Dermis microvascular lymphatic vessel endothelial cell (primary cell): ENCODE data around the gene PRCD. TPM values are rescaled to one million over a fixed set of nuclear protein-coding genes. Genes with fewer than 3 reads are reported as not detected.

Experiments used
- DNase-seq, 2 donors: peaks; one replicate each; pipeline versions ENCODE4 v3.0.0 to v3.0.0-alpha.2; 2010; ENCODE audit warnings: low read depth in 2 of 2
- total RNA-seq: library from RNA; depleted of rRNA; stranded (reverse); fragments of >200 nt; gene quantifications from 2 replicates; pipeline ENCODE4 v1.2.1, GENCODE V29; 2014

Gene PRCD
- total RNA-seq, 1 donor from 2014 or later: 0.39 TPM

DNA sequence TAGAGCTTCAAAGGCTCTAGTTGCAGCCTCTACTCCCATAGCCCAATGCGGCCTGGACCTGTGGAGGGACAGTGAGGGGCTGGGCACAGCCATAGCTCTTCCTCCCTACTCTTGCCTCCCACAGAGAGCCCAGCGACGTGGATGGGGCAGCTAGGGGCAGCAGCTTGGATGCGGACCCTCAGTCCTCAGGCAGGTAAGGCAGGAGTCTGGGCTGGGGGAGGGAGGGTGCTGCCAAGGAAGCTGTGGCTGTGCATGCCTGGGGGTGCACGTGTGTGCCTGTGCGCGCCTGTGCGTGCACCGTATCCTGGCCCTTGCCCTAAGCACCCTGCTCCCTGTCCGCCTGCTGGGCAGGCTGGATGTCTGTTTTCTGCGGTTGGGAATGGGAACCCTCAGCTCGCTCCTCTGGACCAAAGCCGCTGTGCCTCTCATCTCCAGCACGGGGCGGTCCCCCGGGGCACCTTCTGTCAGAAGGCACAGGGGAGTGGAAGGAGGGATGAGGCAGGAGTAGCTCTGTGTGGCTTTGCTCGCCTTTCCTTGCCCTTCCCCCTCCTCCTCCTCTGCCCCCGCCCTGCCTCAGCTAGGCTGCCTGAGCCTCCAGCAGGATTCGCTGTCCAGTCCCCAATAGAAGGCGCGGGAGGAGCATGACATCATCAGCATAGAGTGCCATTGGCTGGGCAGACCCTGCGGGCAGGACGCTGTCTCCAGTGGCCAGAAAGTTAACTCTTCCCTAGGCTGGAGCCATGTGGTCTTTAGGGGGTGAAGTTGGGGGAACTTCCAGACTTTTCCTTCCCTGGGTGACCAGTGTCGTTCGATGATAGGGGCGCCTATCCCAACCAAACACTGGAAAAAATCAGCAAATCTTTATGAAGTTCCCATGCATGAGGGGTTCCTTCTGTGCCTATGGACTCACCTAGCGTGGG, 797 bp downstream of the PRCD start:
- DNase-seq: peak; percentile 80 to 93

DNA sequence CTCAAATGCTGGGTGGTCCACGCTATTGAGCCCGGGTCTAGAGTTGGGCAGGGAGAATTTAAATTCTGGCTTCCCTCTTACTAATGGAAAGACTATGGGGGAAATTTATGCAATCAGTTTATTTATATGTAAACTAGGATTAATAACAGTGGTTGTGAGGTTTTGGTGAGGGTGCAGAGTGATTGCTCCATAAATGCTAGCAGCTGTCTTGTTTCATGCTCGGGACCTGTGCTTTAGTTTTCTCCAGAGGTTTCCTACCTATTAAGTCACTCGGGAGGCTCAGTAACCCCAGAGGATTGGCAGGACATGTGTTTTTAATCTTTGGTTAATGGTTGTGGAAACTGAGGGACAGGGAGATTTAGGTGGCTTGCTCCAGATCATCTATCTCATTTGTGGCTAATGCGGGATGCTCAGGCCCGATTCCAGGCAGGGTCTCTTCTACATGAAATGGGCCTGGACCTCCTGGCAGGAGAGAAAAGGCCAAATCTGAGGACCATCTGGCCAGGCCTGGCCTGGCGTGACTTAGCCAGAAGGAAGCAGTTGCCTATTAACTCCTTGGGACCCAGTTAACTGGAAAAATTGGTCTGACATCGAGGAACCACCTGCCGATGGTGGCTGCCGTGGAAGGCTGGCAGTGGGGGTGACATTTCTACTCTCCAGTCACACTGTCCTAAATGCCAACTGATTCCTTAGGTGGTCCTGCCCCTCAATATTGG, 2.1 kb downstream of the PRCD start:
- DNase-seq: no peak

DNA sequence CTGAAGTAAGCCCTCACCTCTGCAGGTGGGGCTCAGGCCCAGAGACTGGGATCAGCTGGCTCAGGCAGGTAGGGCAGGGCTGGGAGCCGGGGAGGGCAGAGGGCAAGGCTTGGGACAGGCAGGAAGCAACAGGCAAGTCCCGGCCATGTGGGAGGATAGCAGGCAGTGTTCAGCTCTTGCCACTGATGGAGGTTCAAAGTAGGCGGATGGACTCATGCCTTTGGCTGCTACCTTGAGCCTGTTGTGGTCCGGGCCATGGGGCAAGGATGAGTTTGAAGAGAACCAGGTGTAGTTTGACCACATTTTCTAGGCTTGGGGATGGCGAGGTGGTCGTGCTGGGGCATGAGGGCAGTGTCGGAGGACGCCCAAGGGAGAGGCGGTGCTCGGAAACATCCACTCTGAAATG, 2.7 kb downstream of the PRCD start:
- no peak for DNase-seq

DNA sequence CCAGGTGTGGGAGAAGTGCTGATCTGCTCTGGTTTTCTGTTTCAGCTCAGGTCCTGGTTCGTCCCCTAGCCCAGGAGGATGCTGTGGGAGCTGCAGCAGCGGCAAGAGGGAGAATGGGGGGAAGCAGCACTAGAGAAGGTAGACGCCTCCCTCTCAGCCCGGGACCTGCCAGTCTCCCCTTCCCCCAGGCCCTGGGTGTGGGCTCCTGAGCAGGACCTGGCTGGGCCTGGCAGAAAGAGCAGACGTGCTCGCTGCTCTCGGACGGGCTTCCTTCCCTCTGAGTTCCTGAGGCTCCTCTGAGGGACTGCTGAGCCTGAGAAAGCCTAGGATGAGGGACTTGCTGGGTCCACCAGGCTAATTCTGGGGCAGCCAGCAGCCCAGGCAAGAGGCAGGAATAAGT, 3.1 kb downstream of the PRCD start:
- no peak for DNase-seq

DNA sequence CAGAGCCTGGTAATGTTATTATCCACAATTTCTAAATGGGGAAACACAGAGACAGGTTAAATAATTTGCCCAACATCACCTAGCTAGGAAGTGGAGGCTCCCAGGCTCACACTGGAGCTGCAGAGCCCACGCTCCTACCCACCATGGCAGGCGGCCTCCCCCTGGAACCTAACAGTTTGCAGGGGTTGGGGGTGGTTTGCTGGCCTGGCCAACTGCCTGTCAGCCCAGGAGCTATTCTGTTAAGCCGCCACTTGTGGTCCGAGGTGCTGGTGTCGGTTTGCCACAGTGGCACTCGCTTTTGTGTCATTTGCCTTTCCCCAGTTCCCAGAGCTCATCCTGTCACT, 3.6 kb downstream of the PRCD start:
- DNase-seq: no peak

DNA sequence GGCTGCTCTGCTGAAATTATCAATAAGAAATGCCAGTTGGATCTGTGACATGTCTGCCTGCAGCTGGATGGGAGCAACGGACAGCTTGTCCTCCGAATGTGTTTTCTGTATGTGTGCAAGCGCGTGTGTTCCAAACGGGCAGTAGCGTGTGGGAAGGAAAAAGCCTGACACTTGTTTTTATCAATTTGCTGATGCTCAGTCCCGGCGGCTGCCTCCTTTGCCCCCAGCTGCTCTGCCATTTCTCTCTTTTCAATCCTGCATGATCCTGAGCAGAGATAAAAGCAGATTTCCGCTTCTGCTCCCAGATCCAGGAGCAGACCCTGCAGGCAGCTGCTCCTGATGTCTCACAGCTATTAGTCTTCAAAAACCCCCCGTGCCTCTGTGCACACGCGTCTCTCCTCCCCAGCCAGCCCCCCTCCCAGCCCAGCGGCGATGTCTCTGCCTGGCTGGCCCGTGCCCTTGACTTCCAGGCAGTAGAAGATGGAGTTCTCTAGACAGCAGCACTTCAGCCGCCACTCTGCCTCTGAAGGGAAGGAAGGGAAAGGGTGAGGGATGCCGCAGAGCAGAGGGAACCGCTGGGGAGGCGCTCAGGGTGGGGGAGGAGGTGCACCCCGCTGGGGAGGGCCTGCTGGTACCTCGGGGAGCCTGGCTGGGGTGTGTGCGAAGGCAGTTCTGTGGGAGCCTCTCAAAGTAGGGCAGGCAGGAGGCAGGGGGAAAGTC, 4.1 kb downstream of the PRCD start:
- DNase-seq: no peak

DNA sequence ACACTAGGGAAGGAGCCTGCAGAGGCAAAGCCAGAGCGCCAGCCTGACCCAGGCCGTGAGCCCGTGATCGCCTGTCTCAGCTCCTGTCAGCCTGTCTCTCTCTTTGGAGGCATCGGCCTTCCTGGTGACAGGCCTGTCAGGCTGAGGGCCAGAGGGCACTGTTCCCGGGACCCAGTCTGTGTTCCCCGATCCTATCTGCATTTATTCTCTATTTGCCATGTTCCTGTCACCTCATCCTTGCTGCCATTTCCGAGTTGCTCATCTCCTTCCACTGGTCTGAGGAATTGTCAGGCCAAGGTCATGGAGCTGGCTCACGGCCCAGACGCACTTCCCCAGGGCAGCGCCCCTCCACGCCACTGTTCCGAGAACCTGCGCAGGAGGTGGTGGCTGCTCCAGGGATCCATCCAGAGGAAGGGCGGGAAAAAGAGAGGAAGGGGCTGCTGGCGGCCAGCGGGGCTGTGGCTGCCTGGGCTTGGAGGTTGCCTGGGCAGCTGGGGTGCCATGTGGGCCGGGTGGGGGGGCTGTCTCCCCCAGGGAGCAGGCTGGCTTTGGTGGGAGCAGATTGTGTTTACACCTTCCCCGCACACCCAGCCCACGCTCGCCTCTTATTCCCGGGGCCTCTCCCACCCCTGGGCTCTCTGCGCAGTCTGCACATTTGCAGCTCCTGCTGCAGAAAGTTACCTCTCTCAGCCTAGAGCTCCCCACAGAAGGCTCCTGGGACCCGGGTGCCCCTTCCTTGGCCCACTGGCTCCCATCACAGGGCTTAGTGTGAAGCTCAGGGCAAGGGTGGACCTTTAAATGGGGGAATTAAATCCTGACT, 4.9 kb downstream of the PRCD start:
- DNase-seq: no peak

DNA sequence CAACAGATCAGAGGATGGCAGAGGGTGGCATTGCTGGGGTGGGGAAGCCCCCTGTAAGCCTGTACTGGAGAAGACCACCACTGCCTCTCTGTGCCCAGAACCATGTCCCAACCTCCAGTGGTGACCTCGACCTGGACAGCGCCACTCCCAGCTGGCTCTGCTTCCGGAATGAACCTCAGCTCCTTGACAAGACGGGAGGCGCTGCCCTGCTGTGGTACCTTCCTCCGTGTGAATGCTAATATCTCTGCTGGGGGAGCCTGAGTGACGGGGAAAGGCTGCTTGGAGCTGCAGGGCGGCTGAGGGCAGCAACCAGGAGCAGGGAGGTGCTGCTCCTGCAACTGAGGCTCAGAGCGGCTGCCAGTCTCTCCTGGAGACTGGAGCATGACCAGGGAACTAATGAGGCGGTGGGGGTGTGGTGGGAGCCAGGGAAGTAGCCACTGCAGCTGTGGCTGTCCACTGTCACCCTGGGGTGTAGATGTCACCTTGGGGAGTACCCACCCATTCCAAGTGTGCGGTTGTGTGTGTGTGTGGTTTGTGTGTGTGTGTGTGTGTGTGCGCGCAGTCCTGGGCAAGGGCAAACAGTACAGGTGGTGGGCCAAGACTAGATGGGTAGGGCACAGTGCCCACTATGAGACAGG, 6.2 kb downstream of the PRCD start:
- DNase-seq: no peak

DNA sequence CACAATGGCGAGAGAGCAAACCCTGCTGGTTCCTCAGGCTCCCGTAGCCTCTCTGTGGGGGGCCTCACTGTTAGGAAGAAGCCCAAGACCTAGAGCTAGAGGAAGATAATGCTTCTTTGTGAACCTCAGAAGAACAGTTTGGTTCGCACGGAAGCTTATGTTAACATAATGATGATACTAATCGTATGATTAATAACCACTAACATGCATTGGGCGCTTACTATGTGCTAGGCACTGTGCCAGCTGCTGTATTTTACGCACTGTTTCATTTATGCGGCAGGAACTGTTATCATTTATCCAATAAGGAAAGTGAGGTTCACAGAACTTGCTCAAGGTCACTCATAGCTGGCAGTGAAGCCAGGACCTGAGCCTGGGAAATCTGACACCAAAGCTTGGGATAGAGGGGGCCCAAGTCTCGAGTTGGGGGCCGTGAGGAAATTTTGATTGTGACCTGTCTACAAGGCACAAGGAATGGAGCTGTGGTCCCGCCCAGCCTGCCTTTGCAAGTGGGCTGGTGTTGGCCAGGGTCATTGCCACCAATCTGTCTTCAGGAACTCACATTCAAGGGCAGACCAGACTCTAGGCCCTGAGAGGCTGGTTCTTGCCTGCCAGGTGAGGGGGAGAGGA, 6.8 kb downstream of the PRCD start:
- peak in 1 of 2 donors; percentile 40 for DNase-seq

DNA sequence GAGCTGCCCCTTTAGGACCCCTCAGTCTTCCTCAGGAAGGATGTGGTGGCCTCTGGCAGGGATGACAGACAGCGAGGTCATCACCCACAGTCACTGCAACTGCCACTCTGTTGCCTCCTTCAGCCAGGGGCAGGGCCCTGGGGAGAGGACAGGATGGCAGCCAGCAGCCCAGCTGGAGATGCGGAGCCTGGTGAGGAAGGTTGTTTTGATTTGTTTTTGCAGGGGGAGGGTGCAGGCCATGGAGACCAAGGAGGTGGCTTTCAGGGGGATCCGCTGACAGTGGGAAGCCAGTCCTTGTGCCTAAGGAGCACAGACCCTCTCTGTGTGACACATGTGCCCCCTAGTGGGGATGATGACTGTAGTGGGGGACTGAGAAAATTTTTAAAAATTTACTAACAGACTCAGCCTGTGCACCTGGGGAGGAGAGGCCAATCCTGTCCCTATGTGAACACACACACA, 7.4 kb downstream of the PRCD start:
- peak; percentile 55 to 73 for DNase-seq

DNA sequence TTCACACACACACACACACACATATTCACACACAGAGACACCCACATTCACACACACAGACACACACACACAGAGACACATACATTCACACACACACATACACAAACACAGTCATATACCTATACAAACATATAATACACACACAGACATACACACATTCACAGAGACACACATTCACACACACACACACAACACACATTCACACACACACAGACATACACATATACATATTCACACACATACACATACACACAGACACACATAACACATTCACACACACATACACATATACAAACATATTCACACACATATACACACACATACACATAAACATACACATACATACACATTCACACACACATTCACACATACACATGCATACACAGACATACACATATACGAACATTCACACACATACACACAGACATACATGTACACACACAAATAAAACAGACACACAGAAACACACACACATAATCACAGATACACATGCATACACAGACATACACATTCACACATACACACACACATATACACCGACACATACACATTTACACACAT, 7.9 kb downstream of the PRCD start:
- no peak for DNase-seq

DNA sequence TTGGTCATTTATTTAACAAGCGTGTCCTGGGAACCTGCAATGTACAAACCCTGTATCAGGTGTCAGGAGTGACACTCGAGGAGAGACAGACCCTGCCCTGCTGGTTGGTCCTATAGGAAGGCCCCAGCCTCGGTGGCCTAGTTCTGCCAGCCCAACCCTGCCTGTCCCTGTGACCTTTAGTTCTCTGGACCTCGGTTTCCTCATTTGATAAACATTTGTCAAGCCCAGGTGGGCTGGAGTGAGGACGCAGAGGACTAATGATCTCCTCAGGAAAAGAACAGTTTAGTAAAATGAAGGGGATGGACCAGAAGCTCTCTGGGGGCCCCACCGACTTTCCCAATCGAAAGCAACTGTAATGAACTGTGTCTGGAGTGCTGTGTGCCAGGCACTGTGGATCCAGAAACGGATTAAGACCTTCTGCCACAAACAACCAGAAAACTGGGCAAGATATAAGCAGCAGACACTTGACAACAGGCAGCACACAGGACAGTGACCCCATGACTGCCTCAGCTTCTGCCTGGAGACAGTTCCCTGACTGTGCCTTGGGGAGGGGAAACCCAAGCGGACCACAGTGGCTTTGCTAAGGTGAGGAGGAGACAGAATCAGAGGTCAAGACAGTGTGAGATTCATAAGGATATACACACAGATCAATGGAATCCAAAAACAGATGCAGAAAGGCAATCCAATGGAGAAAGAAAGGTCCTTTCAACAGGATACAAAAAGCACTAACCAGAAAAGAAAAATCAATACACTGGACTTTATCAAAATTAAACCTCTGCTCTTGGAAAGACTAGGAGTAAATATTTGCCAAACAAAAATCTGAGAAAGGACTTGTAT, 8.8 kb downstream of the PRCD start:
- no peak for DNase-seq

DNA sequence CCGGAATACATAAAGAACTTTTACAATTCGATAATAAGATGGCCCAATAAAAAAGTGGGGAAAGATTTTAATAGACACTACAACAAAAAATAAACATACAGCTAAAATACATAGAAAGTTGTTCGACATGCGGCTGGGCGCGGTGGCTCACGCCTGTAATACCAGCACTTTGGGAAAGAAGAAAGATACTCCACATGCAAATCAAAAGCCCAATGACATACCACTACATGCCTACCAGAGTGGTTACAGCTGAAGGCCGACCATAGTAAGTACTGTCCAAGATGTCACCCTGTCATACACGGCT, 9.3 kb downstream of the PRCD start:
- no peak for DNase-seq

DNA sequence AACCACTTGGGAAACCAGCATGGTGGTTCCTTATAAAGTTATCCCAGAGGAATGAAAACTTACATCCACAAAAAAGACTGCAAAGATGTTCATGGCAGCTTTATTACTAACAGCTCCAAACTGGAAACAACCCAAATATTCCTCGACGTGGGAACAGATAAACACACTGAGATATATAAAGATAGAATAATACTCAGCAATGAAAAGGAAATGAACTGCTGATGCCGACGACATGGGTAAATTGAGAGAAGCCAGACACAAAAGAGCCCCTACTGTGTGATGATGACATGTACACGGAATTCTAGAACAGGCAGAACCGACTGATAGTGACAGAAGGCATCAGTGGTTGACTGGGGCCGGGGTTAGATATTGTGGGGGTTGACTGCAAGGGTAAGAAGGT, 9.7 kb downstream of the PRCD start:
- no peak for DNase-seq

DNA sequence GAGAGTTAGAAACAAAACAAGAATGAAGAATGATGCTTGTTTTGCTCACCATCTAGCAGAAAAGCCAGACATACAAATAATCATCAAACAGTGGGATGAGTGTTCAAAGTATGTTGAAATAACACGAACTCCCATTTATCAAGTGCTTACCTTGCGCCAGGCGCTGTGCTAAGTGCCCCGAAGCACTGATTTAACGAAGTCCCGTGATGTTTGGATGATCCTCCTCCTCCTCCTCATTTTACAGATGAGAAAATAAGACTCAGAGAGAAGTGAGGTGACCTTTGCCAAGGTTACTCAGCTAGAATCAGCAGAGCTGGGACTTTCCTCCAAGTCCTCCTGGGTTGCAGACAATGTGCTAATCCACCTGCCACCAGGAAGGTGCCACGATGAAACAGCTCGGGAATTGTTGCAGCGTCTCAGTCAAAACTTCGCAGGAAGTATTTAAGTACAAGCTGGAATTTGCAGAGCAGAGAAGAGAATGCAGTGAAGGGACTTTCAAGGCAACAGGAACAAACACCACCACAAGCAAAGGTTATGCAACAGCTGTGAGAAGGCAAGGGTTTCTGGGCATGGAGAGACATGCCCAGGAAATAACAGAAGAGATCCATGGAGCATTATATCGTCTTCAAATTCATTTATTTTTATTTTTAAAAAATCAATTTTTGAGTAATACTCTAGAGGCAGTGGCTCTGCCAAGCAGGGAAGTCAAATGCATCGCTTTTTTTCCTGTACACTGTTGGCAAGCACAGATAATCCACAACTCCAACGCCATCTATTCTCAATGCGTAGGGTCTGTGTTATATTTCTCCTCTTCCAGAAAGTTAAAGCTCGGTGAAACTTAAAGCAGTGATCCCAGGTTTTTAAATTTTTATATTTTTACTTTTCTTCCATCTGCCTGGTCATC, 11.1 kb downstream of the PRCD start:
- DNase-seq: peak in 1 of 2 donors; percentile 36

DNA sequence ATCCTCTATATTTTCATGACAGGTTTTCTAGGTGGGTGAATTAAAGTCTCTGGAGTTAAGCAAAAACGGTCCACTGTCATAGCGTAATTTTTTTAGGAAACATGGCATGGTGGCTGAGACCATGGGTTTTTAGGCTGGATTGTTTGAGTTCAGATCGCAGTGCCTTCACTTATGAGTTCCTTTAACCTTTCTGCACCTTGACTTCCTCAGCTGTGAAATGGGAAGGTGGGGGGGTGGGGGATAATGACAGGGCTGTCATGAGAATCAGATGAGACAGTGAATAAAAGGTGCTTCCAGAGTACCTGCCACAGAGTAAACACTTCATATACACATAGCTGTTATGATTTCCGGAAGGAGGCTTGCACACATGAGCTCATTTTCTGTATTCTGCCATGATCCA, 11.8 kb downstream of the PRCD start:
- no peak for DNase-seq

DNA sequence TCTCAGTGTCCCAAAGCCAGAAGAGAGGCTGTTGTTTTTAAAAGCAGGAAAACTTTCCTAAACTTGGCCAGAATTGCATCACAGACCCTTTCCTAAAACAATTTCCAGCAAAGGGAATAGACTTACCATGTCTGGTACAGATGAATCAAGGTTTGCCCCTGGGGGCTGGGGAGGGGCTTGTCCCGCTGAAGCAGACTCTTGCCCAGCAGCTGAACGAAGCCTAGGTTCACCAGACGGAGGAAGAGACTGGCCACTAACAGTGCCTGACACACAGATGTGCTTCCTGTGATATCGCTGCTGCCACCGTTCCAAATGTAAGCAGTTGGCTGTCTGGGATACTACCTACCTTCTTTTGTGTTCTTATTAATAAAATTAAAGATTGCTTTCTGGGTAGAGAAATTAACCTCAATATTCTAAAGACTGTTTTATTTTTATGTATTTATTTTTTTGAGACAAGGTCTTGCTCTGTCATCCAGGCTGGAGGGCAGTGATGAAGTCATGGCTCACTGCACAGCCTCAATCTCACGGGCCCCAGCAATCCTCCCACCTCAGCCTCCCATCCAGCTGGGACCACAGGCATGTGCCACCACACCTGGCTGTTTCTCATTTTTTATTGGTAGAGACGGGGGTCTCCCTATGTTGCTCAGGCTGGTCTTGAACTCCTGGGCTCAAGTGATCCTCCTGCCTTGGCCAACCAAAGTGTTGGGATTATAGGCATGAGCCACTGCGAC, 13.5 kb downstream of the PRCD start:
- no peak for DNase-seq

DNA sequence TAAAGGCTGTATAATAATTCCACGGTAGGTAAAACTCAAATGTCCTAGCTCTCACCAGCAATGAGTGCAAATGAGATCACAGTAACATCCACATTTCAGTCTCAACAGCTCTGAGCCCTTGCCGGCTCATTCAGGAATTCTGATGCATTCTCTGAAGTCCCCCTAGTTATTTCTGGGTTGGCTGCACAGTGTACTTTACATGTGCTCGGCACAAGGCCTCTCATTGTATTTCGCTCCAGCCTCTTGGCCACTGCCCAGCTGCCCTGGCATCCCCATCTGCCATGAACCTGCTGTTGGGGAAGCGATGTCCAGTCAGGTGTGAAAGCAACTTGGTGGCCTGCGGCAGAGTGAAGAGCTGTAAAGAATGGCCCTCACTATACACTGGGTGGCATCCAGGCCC, 14.3 kb downstream of the PRCD start:
- DNase-seq: no peak
